HG03135 (cell line): ENCODE data around the gene CENPO.
"Not testable (repeated sequence)": the region's sequence is repeated elsewhere in the genome, so short reads cannot be mapped to it uniquely, and the experiment has no call there.

Experiments used
- ATAC-seq: cut with Tn5 transposase; IDR thresholded peaks from one replicate; pipeline ENCODE4 v1.9.1; 2021; ENCODE audit warnings: mild to moderate bottlenecking, moderate library complexity; ENCODE audit not compliant: unreplicated experiment

CENPO gene

GRCh38 chr2:24822049-24822706, 29.0 kb downstream of the CENPO start:
- ATAC-seq, result no peak

DNA sequence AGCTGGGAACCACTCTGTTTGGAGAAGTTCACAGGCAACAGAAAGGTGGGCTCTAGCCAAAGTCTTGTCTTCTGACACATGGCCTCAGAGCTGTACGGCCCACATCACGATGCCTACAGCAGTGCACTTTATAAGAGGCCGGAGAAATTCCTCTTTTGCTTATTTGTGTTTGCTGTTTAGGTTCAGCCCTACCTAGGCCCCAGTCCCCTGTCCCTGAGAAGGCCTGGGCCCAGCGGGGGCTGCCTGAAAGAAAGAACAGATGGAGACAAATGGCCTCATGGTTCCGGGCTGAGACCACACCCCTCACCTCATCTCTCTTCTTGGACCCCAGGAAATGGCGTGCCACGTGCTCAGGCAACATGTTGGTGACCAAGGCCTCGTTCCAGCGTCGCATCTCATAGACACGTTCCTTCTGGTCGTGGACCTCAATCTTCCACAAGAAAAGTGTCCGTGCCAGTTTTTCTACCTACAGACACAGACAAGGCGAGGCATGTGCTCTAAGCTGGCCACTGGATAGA, 30.9 kb downstream of the CENPO start:
- no peak for ATAC-seq

DNA sequence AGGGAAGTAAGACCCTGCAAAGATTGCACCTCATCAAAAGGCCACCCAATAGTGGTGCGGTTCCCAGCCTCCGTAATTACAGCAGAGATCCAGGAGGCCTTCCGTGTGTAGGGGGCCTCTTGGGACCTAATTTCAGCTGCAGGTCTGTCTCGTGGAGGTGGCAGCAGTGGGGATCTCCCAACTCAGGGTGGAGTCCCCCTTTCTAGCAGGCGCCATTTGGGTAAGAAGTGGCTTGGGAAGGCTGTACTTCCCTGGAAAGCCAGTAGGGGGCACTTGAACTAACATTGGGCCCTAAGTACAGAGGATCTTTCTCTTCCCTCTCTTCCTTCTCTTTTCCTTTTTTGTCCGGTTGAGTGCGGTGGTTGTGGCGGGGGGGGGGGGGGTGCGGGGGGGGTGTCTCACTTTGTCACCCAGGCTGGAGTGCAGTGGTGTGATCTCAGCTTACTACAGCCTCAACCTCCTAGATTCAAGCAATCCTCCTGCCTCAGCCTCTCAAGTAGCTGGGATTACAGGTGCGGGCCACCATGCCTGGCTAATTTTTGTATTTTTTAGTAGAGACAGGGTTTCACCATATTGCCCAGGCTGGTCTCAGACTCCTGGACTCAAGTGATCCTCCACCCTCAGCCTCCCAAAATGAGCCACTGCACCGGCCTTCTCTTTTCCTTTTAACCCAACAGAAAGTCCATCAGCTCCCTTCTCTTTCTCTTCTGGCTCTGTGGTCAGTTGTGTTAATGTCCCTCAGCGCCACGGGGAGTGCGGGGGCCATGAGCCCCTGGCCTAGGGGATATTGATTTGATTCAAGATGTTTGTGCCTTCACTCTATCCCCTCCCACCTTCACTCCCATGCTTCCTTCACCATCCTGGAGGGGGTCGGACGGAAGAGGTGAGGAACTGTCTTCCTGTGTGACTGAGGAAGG, 32.0 kb downstream of the CENPO start:
- no peak for ATAC-seq

- ATAC-seq, result no peak
These were observed 32.9 kb downstream of the CENPO start for GRCh38 chr2:24825883-24826772.

DNA sequence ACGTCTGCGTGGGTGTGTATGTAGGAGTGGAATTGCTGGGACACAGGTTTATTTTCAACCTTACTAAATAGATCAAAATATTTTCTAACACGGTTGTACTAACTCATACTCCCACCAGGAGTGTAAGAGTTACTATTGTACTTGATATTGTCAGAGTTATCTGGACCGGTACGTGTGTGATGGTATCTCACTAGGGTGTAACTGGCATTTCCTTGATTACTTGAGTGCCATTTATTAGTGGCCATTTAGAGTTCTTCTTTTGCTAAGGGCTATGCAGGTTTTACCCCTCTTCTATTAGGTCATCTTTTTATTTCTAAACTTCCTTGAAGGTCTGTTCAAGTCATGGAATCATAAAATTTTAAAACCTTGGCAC, 33.5 kb downstream of the CENPO start:
- ATAC-seq, result no peak

DNA sequence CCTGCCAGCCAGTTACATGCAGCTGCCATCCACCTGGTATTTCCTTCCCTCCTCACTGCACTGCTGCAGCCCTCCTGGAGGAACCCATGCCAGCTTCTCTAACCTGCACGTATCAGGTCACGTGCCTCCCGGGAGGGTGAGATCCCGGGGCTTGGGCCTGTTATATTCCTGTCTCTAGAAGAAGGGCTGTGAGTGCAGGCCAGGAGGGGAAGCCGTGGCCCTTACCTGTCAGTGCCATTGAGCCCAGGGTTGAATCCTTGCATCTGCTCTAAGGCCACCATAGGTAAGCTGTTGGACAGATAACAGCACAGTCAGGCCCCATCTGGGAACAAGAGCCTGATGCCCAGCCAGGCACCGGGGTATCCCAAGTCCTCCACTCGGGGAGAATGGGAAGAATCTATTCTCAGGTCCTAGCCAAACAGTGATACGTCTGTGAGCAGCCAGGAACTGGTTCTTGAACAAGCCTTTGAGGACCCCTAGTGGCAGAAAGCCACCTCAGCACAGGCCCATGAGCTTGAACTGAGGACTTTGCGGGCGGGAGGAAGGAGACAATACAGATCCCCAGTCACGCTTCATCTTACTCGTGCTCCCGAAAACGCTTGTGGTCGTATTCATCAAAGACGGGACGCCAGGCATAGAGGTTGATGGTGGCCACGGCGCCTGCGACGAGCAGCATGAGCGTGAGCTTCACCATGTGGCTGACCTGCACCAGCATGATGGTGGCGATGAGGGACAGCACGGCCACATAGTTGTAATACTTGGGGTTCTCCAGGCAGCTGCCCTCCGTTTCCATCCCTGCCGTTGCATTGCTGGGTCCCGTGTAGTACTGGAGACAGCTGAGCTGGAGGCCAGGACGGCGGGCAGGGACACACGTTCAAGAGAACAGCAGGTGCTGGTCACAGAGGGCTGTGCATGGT, 34.4 kb downstream of the CENPO start:
- ATAC-seq, result peak; percentile 71

DNA sequence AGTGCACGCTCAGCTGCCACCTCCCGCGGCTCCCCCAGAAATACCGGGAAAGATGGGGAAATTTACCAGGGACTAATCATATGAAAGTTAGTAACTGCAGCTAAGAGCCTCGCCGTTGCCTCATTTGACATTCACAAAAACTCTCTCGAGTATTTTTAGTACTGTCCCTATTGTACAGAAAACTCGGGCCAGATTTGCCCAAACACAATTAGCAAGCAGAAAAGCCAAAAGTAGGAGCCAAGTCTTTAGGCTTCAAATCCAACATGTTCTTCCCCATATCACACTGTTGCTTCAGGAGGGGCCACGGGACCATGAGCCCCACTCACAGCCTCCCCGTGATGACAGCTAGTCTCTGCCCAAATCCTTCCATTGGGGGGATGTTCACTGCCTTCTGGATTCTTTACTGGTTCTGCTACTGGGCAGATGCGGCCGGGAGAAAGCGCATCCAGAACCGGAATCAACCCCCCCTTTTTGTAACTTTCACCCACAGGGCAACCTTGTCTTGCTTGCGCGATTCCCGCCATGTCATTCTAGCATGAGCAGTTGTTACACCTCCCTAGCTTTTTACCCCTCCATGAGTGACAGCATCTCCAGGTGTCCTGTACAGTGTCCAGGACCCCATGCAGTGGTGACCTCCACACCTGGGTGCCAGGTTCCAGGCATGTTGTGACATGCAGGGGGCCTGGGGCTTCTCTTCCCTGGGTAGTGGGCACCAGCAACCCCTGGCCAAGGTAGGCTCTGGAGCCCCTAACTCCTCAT, 35.2 kb downstream of the CENPO start:
- ATAC-seq, result no peak

DNA sequence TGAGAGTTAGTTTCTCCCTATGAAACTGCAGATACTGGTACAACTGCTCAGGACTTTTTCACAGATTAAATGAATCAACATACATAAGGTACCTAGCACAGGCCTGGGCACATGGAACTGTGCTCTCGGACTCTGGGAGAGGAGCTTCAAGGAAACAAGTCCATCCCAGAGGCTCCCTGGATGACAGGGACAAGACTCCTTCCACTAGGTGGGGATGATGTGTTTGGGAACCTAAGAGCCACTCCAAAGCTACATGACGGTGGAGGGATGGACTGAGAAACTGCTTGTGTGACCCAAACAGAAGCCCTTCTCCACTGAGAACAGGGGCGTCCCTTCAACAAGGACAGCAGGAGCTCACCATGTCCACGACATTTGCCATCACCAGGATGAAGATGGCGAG, 37.1 kb downstream of the CENPO start:
- ATAC-seq, result no peak

GRCh38 chr2:24830786-24831185, 37.6 kb downstream of the CENPO start:
- ATAC-seq, result no peak

- ATAC-seq, result no peak
These were observed 38.2 kb downstream of the CENPO start for GRCh38 chr2:24831221-24832072.

GRCh38 chr2:24832073-24832461, 38.8 kb downstream of the CENPO start:
- ATAC-seq, result no peak

DNA sequence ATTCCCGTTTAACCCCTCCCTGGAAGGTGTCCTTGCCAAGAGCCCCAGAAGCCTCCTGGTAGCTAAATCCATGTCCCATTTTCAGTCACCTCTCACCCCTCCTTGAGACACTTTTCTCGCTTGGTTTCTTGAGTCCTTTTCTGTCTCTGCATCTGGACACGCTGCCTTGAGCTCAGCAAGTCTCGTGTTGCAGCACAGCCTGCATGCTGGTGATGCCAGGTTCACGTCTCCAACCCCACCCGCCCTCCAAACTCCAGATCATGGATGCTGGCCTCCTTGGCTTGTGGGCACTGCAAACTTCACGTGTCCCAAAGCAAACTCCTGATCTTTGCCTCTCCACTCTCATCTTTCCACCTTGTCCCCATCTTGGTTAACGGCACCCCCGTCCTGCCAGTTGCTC, 39.3 kb downstream of the CENPO start:
- no peak for ATAC-seq

- ATAC-seq, result no peak
These were observed 39.9 kb downstream of the CENPO start for GRCh38 chr2:24832931-24833701.

GRCh38 chr2:24833821-24834732, 40.9 kb downstream of the CENPO start:
- ATAC-seq, result no peak

DNA sequence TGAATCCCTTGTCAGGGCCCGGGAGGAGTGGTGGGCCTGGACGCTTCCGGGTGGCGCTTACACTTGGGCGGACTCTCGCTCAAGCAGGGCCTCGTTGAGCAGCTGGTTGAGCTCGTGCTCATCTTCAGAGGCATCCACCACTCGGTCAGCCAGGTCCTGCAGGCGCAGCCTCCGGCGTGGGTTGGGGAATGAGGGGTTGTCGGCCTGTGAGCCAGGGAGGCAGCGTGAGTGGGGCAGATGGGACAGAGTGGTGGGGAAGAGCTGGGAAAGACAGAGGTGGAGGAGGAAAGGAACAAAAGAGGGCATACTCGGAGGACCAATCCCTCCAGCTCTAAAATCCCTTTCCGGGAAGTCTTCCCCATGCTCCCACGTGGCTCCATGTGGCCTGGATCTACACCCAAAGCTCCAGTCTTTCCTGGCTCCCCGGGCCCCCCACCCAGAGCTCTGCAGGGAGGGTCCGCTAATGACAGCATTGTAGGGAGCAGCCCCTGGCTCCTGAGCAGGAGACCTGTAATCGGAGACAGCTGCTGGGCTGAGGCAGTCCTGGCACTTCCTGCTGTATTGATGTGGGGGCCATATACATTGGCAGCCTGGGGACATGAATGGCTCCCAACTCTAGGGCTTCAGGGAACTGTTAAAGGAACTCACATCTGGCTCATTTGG, 41.6 kb downstream of the CENPO start:
- no peak for ATAC-seq

DNA sequence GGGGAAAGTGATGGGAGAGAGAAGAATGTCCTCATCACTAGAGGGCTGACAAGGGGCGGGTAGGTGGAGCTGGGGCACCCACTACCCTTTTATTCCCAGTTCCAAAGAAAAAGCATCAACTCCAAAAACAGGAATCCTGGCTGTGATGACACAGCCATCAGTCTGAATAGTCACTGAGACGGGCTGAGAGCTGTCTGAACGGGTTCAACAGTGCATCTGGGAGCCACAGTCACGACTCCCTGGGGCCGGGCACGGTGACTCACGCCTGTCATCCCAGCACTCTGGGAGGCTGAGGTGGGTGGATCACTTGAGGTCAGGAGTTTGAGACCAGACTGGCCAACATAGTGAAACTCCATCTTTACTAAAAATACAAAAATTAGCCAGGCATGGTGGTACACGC, 42.2 kb downstream of the CENPO start:
- not testable (repeated sequence) for ATAC-seq
